Fibroblast of skin of left biceps (primary cell): Measurements from ENCODE around the gene NT5DC4.

Source experiments
- DNase-seq, 2 experiments: peaks; one replicate each; pipeline ENCODE4 v3.0.0-alpha.2; 2013; ENCODE audit warnings: low read depth in 2 of 2

The NT5DC4 gene

DNA sequence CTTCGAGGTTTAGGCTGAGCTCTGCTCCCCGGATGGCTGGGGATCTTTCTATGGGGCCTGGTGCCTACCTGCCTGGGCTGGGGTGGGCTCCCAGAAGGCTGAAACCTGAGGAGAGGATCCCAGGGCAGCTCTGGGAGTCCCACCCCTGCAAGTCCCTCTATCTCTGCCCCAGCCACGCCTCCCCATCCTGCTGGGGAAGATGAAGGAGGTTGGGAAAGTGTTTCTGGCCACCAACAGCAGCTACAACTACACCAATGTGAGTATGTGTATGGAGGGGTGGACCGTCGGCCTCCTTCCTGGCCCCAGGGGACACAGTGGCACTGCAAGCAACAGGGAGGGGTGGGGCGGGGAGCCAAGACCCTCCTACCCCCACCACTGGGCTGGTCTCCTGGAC lies 2.7 kb downstream of the NT5DC4 start:
- no peak for DNase-seq

DNA sequence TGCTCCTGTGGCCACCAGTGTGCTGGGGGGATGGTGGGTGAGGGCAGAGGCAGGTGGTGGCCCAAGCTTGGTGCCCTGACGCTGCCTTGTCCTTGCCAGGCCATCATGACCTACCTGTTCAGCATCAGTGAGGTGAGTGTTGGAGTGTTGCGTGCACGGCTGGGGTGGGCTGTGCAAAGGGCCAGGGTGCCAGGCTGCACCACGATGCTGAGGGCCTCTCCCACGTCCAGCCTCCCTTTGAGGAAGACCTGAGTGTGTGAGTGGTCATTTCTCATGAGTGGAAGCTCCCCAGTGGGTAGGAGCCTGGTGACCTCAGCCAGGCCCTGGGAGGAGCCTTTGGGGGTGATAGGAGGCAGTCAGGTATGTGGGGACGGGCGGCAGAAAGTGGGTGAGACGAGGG lies 3.2 kb downstream of the NT5DC4 start:
- no peak for DNase-seq

DNA sequence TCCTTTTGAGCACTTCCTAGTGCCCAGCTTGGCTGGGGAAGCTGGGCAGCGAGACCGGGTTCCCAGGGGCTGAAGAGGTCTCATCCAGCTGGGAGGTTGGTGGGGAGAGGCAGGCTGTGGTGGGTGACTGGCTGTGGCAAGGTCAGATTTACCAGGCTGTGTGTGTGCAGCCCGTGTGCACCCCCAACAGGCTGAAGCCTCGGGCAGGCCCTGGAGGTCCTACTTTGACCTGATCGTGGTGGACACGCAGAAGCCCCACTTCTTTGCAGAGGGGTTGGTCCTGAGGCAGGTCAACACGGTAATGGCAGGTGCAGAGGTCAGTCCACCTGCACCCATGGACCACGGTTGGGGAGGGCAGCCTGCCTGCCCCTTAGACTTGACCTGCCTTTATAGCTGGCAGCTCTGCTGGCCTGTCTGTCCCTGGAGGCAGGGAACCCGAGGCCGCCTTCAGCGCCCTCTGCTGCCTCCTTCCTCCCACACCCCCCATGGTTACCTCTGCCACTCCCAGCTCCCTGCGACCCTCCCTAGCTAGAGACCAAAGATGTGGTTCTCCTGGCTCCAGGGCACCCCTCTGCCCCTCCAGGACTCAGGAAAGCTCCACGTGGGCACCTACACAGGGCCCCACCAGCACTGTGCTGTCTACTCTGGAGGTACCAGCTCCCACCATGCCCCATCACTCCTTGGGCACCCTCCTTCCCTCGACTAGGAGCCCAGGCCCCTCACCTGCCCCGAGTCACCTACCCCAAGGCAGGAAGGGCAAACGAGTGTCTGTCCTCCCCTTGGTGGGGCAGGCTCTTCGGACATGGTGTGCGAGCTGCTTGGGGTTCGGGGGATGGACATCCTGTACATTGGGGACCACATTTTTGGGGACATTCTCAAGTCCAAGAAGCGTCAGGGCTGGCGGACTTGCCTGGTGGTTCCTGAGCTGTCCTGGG lies 4.0 kb downstream of the NT5DC4 start:
- DNase-seq, result no peak

DNA sequence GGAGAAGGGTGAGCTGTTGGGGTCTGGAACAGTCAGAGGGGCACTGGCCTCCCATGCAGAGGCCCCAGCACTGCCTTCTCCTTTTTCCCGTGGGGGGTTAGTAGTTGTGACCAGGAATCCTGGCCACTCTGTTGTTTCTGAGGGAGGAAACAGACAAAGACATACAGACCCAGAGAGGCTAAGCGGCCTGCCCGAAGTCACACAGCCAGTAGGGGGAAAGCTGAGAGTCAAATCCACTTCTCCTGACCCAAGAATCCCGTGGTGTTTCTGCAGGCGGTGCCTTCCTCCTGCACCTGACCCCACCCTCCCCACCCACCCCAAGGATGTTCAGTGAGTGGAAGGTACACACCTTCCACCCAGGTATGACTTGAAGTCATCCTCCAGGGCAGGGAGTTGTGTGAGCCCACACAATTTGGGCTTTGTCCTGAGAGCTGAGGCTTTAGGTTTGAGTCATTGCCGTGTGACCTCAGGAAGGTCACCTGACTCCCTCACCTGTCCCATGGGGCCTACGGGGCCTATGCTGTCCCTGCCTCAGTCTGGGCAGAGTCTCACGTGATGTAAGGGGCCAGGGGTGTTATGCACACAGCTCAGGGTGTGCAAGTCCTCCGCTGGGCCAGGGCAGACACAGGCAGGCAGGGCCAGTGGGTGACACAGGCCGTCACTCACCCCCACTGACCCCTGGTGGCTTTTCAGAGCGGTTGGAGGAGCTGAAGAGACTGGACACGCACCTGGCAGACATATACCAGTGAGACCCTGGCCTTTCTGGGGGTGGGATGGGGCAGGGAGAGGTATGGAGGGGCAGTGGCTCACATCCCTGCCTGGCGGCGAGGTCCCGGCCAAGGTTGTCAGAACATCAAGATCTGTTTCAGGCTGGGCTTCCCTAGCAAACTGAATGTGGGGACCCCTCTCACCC lies 5.0 kb downstream of the NT5DC4 start:
- no peak for DNase-seq

DNA sequence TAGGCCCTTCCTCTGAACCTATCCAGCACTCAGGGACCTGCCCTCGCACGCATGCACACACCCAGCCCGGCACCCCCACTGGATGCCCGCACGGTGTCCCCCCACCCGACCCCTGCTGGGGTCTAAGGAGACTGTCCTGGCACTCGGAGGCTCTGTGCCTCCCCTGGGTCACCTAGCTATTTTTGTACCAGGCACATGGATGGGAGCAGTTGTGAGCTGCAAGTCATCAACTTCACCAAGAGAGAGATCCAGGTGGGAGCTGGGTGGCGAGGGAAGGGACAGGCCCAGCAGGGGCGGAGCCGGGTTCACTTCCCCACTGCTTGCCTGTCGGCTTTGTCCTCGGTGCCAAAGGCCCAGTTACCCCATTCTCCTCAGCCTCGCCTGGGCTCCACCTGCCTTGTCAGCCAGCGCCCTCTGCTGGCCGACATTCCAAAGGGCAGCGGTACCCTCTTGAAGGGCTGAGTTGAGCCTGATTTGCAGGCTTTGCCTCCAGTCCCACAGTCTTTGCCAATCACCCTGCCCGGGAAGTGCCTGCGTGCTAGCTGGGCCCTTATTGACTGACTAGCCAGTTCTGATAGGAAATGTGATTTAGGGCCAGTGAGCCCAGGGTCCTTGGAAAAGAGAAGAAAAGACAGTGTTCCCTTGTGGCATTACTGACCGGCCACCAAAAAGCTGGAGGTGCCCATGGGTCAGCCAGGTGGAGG lies 5.8 kb downstream of the NT5DC4 start:
- DNase-seq, result peak; percentile 54 to 65

DNA sequence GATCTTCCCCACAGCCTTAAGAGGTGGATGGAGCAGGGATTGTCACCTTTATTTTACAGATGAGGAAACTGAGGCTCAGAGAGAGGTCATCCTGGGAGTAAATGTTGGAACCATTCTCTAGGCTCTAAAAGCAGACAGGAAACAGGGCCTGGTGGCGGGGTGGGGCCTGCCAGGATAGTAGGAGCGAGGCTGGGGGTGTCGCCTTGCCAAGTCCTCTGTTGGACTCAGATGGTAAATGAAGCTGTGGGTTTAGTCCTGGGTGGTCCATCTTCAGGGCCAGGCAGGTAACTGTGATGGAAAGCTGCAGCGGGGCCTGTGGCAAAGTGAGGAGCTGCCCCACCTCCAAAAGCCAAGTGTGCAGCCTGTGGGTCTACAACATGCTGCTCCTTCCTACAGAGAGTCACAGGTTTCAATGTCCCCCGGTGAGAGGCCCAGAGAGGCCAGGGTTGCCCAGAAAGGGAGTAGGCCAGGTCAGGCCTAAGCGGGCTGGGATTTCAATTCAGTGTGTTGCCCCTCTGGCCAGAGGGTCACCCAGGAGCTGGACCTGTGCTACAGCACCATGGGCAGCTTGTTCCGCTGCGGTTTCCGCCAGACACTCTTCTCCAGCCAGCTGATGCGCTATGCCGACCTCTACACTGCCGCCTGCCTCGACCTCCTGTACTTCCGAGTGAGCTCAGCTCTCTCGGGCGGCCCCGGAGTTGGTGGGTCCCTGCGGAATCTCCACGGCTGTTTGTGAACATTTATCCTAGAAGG lies 6.6 kb downstream of the NT5DC4 start:
- no peak for DNase-seq

DNA sequence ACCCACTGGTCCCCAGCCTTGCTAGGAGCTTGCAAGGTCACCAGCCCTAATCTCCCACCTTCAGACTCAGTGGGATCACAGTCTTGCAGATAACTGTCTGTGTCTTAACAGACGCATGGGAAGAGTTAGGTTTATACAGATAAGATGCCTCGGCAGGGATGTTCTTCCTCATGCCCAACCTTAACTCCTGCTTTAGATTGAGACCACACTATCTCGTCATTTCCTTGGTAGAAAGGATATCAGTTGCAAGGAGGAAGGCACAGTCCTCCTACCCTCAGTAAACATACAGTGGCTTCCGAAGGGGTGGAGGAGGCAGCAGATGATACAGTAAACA lies 7.2 kb downstream of the NT5DC4 start:
- no peak for DNase-seq

DNA sequence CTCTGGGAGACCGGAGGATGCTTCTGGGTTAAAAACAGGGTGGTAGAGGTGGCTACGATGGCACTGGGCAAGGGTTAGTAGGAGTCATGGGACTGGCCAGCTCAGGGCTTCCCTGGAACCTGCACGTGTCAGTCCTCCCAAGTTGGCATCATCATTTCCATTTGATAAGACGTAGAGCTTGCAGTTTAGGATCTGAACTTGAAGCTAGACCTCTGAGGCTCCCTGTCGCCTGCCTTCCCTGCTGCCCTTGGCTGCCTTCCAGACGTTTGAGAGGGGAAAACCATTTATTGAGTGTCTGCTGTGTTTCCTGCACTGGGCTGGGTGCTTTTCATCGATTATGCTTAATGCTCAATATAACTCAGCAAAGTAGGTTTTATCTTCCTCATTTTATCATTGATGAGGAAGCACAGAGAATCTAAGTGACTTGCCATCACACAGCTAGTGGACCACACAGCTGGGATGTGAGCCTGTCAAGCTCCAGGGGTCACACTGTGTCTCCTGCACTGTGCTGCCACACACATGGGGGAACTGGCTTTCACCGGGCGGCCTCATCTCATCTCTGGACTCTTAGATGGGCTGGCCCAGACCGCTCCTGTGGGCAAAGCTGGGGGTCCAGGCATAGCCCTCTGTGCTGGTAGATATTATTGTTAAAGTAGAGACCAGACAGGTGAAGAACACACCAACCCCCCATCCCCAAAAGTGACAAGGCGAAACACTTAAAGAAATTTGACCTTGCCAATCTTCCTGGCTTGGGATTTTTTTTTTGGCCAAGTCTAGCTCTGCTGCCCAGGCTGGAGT lies 7.8 kb downstream of the NT5DC4 start:
- DNase-seq, result no peak

DNA sequence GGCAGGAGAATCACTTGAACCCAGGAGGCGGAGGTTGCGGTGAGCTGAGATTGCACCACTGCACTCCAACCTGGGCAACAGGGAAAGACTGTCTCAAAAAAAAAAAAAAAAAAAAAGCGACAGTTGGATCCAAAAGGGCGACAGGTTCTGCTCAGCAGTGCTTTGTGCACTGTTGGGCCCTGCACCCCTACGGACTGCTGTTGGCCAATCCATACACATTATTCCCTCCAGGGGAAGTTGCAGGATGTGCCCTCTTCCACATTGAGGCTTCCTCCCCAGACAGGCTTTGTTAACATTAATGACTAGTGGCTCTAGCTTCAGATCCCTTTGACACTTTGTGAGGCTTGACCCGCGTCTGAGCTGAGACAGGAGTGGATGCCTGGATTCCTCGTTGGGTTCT lies 9.4 kb downstream of the NT5DC4 start:
- no peak for DNase-seq

DNA sequence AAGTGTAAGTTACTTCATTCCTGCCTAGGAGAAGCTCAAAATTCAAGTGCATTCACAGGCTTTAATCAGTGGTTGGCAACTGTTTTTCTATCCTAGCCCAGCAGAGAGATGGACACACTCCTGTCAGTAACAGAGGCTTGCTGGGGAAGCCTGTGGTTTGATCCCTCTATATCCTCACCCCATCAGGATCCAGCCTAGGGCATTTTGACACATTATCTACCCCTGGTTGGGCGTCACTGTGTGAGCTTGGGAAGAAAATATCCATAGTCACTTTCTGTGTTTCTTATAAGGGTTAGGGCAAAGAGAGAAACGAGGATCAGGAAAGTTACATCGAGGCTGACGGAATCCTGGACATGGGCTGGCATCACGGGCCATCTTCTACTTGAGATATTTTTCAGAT lies 10.0 kb downstream of the NT5DC4 start:
- DNase-seq, result no peak

DNA sequence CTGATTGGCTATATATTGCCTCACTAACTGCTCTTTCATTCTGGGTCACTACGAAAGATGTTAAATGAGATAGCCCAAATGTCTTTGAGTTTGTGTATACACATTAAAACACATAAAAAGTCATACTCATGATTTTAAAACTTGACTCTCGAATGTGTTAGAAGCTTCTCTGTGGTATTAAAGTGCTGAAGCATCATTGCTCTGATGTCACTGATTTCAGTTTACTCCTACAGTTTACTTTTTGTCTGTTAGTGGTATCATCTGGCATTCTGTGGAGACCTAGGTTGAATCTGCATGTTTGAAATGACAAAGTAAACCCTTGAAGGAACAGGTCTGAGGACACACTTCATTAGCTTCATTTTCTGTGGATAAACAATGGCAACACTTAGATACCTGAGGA lies 10.7 kb downstream of the NT5DC4 start:
- DNase-seq, result no peak

DNA sequence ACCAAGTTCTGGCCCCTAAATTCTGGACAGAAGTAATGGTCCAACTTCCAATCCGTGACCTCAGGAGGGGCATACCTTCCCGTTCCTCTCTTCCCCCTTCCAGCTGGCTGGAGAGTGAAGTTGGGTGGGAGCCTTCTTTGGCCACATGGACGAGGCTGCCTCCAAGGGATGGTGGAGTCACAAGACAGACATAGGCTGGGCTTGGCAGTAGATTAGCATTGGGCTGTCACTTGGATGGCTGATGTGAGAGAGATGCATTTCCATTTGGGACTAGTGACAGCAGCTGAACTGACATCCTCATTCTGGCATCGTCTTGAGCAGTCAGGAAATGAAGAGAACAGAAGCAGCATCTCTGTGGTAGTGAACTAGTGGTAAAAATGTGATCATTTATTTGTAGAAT lies 12.6 kb downstream of the NT5DC4 start:
- no peak for DNase-seq

DNA sequence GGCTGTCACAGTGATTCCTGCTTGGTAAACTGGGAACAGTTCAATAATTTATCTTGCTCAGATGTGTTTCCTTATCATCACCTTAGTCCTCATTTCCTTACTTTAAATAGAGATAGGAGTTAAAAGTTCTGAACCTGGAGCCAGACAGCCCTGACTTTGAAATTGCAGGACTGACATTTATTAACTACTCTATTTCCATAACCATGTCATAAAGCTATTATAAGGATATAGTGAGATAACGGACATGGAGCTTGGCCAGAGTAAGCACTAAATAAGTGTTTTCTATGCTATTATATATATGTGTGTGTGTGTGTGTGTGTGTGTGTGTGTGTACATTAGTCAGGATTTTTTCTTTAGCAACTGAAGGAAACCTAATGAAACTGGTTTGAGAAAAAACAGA lies 13.1 kb downstream of the NT5DC4 start:
- DNase-seq, result no peak

DNA sequence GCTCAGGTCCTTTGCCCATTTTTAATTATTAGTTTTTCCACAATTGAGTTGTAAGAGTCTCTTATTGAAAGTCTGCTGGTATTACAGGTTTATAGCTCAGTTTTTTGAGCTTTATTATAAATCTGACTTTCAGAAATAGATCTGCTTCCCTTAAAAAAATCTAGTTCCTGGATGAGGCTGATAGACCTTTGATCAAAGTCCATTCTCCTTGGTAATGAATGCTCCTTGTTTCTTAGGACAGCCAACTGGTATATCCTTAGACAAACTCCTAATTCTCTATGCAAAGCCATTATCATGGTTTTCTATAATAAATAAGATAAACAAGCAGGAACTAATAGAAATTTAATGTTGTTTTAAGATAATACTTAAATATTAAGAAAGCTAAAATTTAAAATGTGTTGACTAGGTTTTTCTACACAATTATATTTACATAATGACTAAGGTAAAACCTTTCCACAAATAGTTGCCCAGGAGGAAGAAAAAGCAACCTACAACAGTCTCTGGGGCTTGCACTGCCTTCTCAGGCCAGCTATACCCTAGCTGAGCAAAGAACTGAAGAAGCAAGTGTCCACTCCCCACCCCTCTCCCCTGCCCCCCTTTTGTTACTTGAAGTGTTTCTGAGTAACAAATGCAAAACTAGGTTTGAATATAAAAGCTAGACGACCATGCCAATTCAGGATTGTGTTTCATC lies 16.9 kb downstream of the NT5DC4 start:
- DNase-seq, result no peak

DNA sequence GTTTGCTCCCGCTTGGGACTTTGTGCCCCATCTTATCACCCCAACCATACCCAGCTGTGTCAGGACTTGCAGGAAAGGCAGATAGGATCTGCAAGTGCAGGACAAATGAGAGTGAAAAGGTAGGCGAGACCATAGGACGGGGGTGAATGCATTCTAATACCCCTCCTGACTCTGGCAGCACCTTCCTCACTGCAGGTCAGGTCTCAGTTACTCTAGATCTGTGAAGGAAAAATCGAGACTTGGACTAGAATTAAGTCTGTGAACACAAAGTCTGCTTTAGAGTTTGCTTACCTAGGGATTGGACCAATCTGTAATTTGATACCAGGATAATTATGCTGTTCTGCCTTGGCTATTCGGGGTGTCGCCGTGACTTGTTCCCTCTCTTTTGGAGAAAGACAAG lies 19.7 kb downstream of the NT5DC4 start:
- no peak for DNase-seq

DNA sequence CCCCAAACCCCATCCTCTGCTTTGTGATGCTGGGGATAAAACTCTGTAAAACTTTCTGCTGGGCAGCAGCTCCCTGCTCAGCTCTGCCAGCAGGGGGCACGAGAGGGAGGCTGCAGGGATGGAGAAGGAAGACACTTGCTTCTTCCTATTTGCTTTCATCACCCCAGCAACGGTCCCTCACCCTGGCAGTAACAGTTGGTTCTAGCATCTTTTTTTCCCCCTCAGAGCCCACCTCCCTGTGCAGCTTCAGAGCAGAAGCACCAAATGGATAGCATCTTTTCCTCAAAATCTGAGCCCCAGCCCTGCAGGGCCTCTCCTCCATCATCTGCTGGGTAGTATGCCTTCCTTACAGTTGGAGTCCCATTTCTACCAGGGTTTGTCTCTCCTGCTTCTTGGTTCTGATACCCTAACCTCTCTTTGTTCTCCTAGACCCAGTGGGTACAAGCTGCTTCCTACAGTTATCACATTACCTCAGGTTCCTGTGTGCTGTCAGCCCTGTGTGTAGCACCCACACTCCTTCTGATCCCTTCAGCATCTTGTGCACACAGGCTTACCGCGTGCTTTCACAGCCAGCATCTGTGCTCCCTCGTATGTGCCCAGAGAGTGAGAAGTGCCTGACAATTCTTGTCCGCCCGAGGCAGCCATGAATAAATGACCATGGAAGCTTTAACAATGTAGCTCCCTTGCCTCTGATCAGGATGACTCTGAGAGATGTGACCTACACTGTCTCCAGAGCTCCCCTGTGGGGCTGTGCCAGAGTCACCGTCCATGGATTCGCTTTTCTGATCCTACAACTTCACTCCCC lies 29.1 kb downstream of the NT5DC4 start:
- DNase-seq, result peak; percentile 20 to 23

DNA sequence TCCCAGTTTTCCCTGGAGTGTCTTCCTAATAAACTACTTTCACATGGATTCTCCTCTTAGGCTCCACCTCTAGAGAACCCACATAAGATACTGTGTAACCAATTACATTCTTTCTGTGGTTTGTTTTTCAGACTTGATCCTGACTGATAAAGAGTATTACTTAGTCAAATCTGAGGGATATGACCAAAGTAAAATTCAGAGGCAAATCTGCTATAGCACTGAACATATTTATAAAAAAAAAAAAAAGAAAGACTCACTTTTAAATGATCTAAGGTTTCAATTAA lies 29.7 kb downstream of the NT5DC4 start:
- DNase-seq, result no peak

DNA sequence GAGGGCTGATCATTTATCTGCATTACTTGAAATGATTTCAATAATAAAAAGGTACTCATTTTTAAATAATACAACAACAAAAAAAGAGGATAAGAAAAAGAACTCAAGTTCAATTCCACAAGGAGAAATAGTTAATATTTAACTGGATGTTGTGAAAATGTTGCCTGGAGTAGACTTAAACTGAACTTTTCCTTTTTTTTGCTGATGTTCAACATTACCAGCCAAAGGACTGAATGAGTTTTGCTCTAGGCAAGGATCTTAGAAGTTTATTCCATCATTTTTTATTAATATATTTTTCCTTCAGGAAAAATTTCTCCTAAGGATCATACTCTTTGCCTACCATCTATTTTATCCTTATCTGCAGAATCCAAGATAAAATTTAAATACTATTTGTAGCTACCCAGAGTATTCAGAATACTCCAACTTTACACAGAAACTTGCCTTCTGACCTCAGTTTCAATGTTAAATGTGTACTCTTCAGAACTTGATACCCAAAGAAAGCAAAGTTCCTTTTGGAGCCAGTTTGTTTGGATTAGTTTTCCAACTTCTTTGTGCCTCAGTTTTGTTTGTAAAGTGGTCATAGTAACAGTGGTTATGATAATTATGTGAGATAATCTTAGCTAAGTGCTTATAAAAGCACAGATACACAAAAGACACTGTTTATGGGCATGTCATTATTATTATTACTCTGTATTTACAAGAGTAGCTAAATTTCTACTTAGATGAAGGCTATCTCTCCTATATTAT lies 30.8 kb downstream of the NT5DC4 start:
- DNase-seq, result no peak

DNA sequence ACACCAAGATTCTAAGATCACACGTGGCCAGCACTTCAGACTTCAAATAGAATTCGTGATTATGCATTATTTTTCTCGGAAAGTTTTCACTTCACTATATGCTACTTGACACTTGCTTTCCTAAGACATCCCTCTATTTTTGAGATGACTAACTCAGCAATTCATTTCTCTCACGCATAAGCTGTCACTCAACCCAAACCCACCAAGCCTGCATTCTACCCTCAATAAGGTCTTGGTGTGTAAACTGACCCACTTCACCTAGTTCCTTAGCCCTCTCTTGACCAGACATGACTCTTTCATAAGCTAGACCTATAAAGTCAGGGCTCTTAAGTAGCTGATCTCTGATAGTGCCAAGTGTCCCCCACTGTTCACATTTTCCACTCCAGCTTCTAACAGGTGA lies 31.8 kb downstream of the NT5DC4 start:
- no peak for DNase-seq
